GM12872 (cell line): ENCODE data around the gene ACTBL2.

ENCODE experiments used
- TF ChIP-seq, protein P1 (sequence below): IDR thresholded peaks from 3 replicates; pipeline ENCODE4 v1.5.1; 2011; ENCODE audit warnings: low read depth, mild to moderate bottlenecking, low read length, moderate library complexity; ENCODE audit not compliant: insufficient read depth

Gene ACTBL2

DNA sequence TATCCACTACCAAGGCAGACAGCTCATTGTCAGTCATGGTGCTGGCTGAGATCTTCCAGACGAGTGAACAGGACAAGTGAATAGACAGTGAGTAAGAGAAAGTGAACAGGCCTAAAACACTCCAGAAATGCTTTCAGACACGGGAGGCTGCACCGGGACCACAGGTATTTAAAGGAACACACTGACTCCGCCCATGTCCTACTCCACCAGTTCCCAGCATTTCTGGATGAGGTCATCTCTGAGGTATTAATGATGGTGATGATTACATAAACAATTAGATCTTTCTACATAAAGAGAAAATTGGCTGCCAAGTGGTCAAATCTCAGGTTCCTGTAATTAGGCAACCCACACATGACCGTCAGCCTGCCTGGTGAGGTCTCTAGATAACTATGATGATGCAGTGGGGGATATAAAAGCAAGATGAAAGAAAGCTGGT, at the start of gene ACTBL2:
ACTBL2 (minus strand) TSS at position 141 of the 436 bp plus-strand sequence; CDS start at position 37, 104 bp downstream.
- TF ChIP-seq, protein P1, sequence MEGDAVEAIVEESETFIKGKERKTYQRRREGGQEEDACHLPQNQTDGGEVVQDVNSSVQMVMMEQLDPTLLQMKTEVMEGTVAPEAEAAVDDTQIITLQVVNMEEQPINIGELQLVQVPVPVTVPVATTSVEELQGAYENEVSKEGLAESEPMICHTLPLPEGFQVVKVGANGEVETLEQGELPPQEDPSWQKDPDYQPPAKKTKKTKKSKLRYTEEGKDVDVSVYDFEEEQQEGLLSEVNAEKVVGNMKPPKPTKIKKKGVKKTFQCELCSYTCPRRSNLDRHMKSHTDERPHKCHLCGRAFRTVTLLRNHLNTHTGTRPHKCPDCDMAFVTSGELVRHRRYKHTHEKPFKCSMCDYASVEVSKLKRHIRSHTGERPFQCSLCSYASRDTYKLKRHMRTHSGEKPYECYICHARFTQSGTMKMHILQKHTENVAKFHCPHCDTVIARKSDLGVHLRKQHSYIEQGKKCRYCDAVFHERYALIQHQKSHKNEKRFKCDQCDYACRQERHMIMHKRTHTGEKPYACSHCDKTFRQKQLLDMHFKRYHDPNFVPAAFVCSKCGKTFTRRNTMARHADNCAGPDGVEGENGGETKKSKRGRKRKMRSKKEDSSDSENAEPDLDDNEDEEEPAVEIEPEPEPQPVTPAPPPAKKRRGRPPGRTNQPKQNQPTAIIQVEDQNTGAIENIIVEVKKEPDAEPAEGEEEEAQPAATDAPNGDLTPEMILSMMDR, result no peak

DNA sequence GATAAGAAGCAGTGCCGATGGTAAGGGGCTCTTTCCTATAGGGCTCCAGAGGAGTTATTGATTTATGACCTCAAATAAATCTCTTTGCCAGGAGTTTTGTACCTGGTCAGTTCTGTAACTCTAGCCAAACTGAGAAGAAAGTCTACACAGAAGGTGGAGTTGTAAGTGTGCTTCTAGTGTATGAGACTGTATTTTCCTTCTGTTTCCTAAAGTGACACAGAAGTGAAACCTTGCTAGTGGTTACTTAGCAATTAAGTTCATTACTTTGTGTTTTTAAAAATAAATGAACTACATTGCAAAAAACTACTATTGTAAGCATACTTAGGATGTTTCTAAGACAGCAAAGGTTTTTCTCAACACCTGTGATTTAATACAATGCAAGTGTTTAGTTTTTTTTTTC, 48.7 kb upstream of the ACTBL2 start:
- TF ChIP-seq, protein P1, result no peak

DNA sequence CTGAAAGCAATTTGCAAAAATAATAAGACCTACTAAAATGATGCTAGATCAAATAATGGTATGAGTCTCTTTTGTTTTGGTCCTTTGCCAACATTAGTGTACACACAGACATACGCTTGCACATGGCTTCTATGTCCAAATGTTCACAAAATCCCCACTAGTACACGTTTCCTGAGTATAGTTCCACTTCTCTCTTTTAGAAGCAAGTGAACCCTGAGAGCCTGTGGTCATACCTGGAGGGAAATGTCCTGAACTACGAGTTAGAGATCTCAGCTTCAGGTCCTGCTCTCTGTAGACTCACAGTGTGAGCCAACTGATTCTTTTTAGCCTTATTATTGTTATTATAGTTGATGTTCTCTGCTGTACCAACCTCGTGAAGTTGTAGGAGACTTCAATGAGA, 47.3 kb upstream of the ACTBL2 start:
- TF ChIP-seq, protein P1, result no peak

DNA sequence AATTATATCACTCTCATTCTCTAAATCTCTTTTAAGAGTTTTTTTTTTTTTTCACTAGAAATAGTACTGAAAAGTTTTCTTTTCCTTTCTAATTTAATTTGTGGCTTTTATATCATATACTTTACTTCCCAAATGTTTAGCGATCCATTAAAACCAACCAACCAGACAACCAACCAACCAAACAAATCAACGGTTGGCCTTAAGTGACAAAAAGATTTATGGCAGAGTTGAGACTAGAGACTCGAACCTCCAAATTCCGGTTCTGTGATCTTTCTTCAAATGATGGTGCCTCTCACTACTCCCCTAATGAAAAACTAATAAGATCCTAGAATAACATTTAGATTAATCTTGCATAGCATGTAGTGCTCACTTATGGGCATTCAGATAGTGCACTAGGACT, 45.3 kb upstream of the ACTBL2 start:
- TF ChIP-seq, protein P1, result no peak

DNA sequence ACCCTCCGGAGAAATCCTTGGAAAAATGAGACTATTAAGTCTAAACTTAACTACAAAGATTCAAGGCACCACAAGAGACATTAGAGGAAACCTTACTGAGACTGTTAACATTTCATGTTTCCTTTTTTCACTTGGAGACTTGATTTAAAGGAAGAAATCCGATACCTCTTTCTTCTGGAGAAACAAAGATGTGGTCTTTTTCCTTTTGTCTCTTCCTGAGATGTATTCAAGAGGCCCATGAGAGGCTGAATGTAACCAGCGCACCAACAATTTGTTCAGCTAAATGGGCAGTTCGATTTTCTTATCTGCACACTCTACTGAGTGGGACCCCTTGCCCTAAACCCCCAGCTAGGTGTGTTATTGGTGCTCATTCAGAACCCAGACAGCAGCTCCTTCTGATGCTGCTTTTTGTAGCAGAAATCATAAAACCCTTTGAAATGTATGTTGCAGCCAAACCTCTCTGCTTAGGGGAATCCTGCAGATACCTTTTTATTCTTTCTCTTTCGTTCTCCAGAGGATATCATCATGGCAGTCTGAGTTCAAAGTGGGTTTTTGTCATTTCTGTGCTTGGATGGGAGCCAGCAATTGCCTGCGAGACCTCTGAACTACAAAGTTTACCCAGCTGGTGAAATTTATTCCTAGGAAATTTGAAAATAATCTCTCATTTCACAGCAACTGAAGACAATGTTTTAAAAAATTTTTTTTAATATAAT, 41.9 kb upstream of the ACTBL2 start:
- TF ChIP-seq, protein P1, result no peak

DNA sequence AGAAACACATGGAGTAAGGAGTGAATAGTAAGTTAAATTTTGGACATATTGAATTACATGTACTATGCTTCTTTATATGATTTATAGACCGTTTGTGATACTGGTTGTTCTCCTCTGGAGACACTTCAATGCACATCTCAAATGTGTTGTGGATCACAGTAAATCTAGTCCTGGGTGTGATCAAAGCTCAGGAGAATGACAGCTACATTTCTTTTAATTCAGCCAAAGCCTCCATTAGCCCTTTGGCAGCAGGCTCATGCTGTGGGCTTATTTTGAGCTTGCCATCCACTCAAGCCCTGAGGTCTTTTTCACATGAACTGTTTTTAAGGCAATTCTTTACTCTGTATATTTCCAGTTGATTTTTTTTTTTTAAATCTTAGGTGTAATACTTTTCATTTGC, 34.6 kb upstream of the ACTBL2 start:
- TF ChIP-seq, protein P1, result no peak

DNA sequence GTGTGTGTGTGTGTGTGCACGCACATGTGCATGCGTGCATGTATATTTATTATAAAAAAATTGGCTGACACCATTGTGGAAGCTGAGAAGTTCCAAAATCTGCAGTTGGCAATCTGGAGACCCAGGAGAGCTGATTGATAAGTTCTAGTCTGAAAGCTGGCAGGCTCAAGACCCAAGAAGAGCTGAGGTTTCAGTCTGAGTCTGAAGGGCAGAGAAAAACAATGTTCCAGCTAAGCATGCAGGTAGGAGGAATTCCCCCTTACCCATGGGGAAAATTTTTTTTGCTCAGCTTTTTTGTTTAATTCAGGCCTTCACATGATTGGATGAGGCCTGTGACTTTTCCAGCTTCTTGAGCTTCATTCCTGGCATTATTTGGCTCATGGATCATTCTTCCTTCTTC, 31.2 kb upstream of the ACTBL2 start:
- TF ChIP-seq, protein P1, result no peak
